Left ventricle myocardium inferior (tissue), 1 donor: ENCODE results near the gene CYP2C9. TPM values are rescaled to one million over a fixed set of nuclear protein-coding genes. Genes with fewer than 3 reads are reported as not detected.

Experiments used
- DNase-seq: peaks from one replicate; pipeline ENCODE4 v3.0.0-alpha.2; 2020
- H3K27ac ChIP-seq: fragments of 200-600 bp; replicated peaks from 2 replicates; pipeline ENCODE4 v1.8.0; 2021
- H3K27me3 ChIP-seq: fragments of 200-600 bp; 2 replicates; pipeline ENCODE4 v1.8.0; 2021; ENCODE audit warnings: low read depth
- H3K36me3 ChIP-seq: fragments of 200-600 bp; 2 replicates; pipeline ENCODE4 v1.8.0; 2021
- H3K4me1 ChIP-seq: fragments of 200-600 bp; 2 replicates; pipeline ENCODE4 v1.8.0; 2021
- H3K4me3 ChIP-seq: fragments of 200-600 bp; 2 replicates; pipeline ENCODE4 v1.8.0; 2021; ENCODE audit warnings: mild to moderate bottlenecking, moderate library complexity
- H3K9me3 ChIP-seq: fragments of 200-600 bp; replicated peaks from 2 replicates; pipeline ENCODE4 v1.8.0; 2021
- intact Hi-C: fragments of 100-400 bp; cut with micrococcal nuclease; formaldehyde crosslinking; loops from one replicate; pipeline ENCODE4 v1.11.0; 2022
- total RNA-seq: library from RNA; stranded (reverse); fragmentation: NEBNext Ultra II Directional; extraction: Animal tissue kit (Norgen Biotek cat#: 25700); gene quantifications from one replicate; pipeline ENCODE4 v1.2.1, GENCODE V29; 2021
- TF ChIP-seq, protein P1 (sequence below): fragments of 200-600 bp; IDR thresholded peaks from 2 replicates; pipeline ENCODE4 v1.8.0; 2021; ENCODE audit warnings: antibody characterized with exemption, mild to moderate bottlenecking, borderline replicate concordance
- donor health status: DM: no; HTN: yes; CAD: no; lungs with severe emphysema.

Gene CYP2C9
- total RNA-seq, 1 donor from 2014 or later = not detected

DNA sequence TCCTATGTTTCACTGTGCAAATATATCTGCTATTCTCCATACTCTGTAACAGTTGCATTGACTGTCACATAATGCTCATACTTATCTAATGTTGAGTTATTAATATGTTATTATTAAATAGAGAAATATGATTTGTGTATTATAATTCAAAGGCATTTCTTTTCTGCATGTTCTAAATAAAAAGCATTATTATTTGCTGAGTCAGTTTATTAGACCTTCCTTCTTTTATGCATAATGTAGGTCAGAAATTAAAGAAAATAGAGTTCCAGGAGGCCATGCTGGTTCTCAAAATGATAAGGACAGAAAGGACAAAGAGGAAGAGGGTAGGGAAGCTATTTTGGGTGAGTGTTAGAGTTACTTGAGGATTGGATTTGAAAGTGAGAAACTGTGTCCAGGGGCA is 50.7 kb downstream of the CYP2C9 start:
- TF ChIP-seq, protein P1, sequence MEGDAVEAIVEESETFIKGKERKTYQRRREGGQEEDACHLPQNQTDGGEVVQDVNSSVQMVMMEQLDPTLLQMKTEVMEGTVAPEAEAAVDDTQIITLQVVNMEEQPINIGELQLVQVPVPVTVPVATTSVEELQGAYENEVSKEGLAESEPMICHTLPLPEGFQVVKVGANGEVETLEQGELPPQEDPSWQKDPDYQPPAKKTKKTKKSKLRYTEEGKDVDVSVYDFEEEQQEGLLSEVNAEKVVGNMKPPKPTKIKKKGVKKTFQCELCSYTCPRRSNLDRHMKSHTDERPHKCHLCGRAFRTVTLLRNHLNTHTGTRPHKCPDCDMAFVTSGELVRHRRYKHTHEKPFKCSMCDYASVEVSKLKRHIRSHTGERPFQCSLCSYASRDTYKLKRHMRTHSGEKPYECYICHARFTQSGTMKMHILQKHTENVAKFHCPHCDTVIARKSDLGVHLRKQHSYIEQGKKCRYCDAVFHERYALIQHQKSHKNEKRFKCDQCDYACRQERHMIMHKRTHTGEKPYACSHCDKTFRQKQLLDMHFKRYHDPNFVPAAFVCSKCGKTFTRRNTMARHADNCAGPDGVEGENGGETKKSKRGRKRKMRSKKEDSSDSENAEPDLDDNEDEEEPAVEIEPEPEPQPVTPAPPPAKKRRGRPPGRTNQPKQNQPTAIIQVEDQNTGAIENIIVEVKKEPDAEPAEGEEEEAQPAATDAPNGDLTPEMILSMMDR = no peak
- Histone ChIP-seq H3K4me1 (no peaks in the 10 kb centered on the region), H3K9me3 (peaks cover 33% of the 10 kb centered on the region), H3K36me3 (no peaks in the 10 kb centered on the region), H3K27ac (no peak overlapping the region), H3K4me3 (no peak overlapping the region), H3K27me3 (no peaks in the 10 kb centered on the region)
- DNase-seq = no peak
- intact Hi-C loops = no loop called here

DNA sequence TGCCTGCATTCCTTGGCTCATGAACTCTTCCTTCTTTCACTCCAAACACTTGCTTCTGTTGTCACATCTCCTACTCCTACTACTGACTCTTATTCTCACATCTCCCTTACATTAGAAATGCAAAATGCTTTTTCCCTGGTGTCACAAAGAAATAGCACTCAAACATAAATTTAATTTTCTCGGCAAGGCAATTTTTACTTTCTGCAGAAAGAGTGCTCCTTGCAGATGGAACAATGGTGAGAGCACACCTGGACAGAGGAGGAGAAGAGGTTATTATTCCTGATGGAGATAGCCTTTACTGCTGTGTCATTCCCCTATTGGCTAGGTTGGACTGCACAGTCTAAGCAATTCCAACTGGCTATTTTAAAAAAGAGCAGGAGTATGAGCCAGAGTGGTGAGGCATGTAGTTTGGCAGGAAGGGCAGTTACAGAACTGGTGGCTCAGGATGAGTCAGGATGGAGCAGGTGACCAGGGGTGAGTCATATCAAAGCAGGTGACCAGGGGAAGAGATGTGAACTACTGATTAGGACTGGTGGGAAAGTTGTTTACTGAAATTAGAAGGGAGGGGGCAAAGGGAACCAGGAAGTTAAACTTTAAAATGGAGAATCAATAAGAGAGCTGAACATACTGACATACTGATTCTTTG is 52.9 kb downstream of the CYP2C9 start:
- TF ChIP-seq, protein P1 = no peak
- Histone ChIP-seq H3K27ac (no peak overlapping the region), H3K4me3 (no peak overlapping the region), H3K36me3 (no peaks in the 10 kb centered on the region), H3K4me1 (no peaks in the 10 kb centered on the region), H3K9me3 (peaks cover 33% of the 10 kb centered on the region), H3K27me3 (no peaks in the 10 kb centered on the region)
- no peak for DNase-seq
- intact Hi-C loops = no loop called here

DNA sequence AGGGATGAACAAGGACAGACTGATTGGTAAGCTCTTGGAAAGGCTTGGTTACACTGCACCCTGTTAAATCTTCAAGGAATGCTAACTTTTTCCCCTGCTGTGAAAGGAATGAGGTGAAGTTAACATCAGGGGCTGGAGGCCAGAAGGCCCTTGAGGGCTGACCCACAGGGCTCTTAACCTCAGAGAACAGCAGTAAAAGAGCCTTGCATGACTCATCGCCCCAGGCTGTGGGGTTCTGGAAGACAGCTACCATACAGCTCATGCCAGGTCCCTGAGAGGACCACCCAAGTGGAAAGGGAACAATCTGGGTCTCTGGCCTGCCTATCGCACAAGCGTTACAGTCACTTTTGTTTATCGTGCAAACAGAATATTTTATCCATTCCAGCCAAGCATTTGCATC is 54.4 kb downstream of the CYP2C9 start:
- Histone ChIP-seq H3K27ac (no peak overlapping the region), H3K4me3 (no peak overlapping the region), H3K4me1 (no peaks in the 10 kb centered on the region), H3K9me3 (peaks cover 33% of the 10 kb centered on the region), H3K27me3 (peaks cover 5% of the 10 kb centered on the region), H3K36me3 (no peaks in the 10 kb centered on the region)
- intact Hi-C loops = no loop called here
- no peak for DNase-seq
- TF ChIP-seq, protein P1 = no peak

DNA sequence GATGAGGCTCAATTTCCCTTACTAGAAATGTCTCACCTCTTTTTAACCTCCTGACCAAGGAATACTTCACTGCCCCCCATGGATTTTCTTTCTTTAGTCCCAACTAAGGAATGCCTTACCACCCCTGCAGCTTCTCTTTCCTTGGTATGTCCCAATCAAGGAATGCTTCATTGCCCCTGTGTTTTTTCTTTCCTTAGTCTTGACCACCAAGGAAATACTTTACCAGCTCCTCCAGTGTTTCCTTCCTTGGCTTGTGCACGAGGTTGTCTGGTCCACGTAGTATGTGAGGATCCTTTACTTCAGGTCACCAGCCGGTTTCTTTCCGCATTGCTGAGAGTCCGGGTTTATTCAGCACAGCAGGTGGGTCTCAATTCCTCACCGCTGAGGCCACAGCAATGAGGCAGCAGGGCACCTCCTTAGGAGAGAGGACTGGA is 59.3 kb downstream of the CYP2C9 start:
- H3K4me1 ChIP-seq = no peaks in the 10 kb centered on the region
- intact Hi-C loops = no loop called here
- H3K4me3 ChIP-seq = no peak overlapping the region
- peaks cover 7% of the 10 kb centered on the region for H3K9me3 ChIP-seq
- TF ChIP-seq, protein P1 = no peak
- no peak for DNase-seq
- H3K27ac ChIP-seq = no peak overlapping the region
- H3K27me3 ChIP-seq = peaks cover 10% of the 10 kb centered on the region
- H3K36me3 ChIP-seq = no peaks in the 10 kb centered on the region

DNA sequence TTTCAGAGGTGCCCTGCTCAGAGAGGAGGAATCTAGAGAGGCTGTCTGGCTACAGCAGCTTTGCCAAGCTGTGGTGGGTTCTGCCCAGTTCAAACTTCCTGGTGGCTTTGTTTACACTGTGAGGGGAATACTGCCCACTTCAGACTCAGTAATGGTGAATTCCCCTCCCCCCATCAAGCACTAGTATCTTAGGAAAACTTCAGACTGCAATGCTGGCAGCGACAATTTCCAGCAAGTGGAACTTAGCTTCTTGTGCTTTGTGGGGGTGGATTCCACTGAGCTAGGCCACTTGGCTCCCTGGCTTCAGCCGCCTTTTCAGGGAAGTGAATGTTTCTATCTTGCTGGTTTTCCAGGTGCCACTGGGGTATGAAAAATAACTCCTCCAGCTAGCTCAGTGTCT is 88.0 kb downstream of the CYP2C9 start:
- intact Hi-C loops = no loop called here
- H3K4me1 ChIP-seq = no peaks in the 10 kb centered on the region

More for the DNA sequence above, 88.0 kb downstream of the CYP2C9 start:
- H3K4me3 ChIP-seq = no peak overlapping the region
- H3K27ac ChIP-seq = no peak overlapping the region
- no peaks in the 10 kb centered on the region for H3K9me3 ChIP-seq
- TF ChIP-seq, protein P1 = no peak
- peaks cover 7% of the 10 kb centered on the region for H3K27me3 ChIP-seq
- DNase-seq = no peak
- H3K36me3 ChIP-seq = no peaks in the 10 kb centered on the region
